ENCODE results near the gene TRABD2B.

GRCh38 chr1:47843781-47844557, 153.2 kb downstream of the TRABD2B start:
- TF ChIP-seq MAX (IDR thresholded peaks at IDR 0.05) (no peak), CTCF (IDR thresholded peaks at IDR 0.05; ENCODE audit: low read depth, low read length, missing input control) (no peak), SP1 (IDR thresholded peaks at IDR 0.05) (no peak), REST (IDR thresholded peaks at IDR 0.05) (no peak), ATF3 (IDR thresholded peaks at IDR 0.05) (no peak), EGR1 (IDR thresholded peaks at IDR 0.05; ENCODE audit: low read depth in 2 of 2) (no peak), ZBTB33 (IDR thresholded peaks at IDR 0.05) (no peak)
